WTC11 (cell line): Measurements from ENCODE around the gene ATP2B3.

ENCODE experiments used
- CREB1 ChIP-seq: sonication (generic); formaldehyde crosslinking; IDR thresholded peaks from 2 replicates; pipeline ENCODE4 v1.8.0; 2023; ENCODE audit warnings: mild to moderate bottlenecking, missing genetic modification reagents
- CTCF ChIP-seq: fragments of 200-600 bp; IDR thresholded peaks from 2 replicates; pipeline ENCODE4 v1.8.0; 2022; ENCODE audit warnings: antibody characterized with exemption
- E2F4 ChIP-seq: sonication (generic); formaldehyde crosslinking; IDR thresholded peaks from 2 replicates; pipeline ENCODE4 v1.8.1; 2022; ENCODE audit warnings: low read depth, mild to moderate bottlenecking, moderate library complexity, missing genetic modification reagents, borderline replicate concordance
- ESRRA ChIP-seq: sonication (generic); formaldehyde crosslinking; IDR thresholded peaks from 2 replicates; pipeline ENCODE4 v1.8.1; 2022; ENCODE audit warnings: mild to moderate bottlenecking, missing genetic modification reagents, borderline replicate concordance
- FOXK1 ChIP-seq: sonication (generic); formaldehyde crosslinking; IDR thresholded peaks from 2 replicates; pipeline ENCODE4 v1.8.0; 2022; ENCODE audit warnings: mild to moderate bottlenecking, moderate library complexity, missing genetic modification reagents
- NFE2L1 ChIP-seq: sonication (generic); formaldehyde crosslinking; IDR thresholded peaks from 2 replicates; pipeline ENCODE4 v1.8.1; 2023; ENCODE audit warnings: missing genetic modification reagents
- RELA ChIP-seq: sonication (generic); formaldehyde crosslinking; IDR thresholded peaks from 2 replicates; pipeline ENCODE4 v1.8.1; 2022; ENCODE audit warnings: missing genetic modification reagents, mild to moderate bottlenecking, borderline replicate concordance
- RORB ChIP-seq: fragments of 250-450 bp; sonication (Bioruptor Pico); IDR thresholded peaks from 2 replicates; pipeline ENCODE4 v1.9.0; 2021; ENCODE audit warnings: mild to moderate bottlenecking
- SP1 ChIP-seq: sonication (generic); formaldehyde crosslinking; conservative IDR thresholded peaks from 2 replicates; pipeline ENCODE4 v1.8.1; 2022; ENCODE audit warnings: missing genetic modification reagents
- ZNF232 ChIP-seq: sonication (generic); formaldehyde crosslinking; IDR thresholded peaks from 2 replicates; pipeline ENCODE4 v1.8.0; 2022; ENCODE audit warnings: mild to moderate bottlenecking, missing genetic modification reagents
- ZNF396 ChIP-seq: fragments of 250-450 bp; sonication (Bioruptor Pico); IDR thresholded peaks from 2 replicates; pipeline ENCODE4 v1.8.0; 2021; ENCODE audit warnings: mild to moderate bottlenecking, moderate library complexity, borderline replicate concordance
- ZNF512 ChIP-seq: sonication (generic); formaldehyde crosslinking; IDR thresholded peaks from 2 replicates; pipeline ENCODE4 v1.8.1; 2022; ENCODE audit warnings: missing genetic modification reagents, borderline replicate concordance
- TF ChIP-seq, protein P1 (sequence below): sonication (generic); formaldehyde crosslinking; IDR thresholded peaks from 2 replicates; pipeline ENCODE4 v1.8.1; 2022; ENCODE audit warnings: mild to moderate bottlenecking, missing genetic modification reagents, moderate library complexity, borderline replicate concordance

DNA sequence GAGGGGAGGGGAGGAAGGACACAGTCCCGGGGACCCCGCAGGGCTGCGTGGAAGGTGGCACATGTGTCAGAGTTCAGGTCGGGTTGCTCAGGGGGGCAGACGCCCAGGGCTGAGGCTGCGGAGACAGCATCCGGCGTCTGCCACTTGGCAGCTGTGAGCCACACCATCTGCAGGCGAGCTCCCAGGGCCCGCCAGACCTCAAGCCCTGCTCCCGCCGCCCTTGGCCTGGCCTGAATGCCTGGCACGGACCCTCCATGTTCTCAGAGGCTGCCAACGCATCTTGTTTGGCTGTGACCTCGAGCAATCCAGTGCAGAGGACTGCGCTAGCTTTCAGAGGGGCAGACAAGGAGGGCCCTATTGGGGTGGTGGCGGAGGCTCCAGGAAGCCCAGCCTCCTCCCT, 17.6 kb upstream of the ATP2B3 start:
- TF ChIP-seq FOXK1 (CRISPR knock-in tag) (no peak), CTCF (no peak), ZNF512 (CRISPR knock-in tag) (no peak), ESRRA (CRISPR knock-in tag) (no peak), E2F4 (CRISPR knock-in tag) (no peak), SP1 (CRISPR knock-in tag) (no peak), NFE2L1 (CRISPR knock-in tag) (no peak), ZNF396 (CRISPR knock-in tag) (no peak), RORB (CRISPR knock-in tag) (no peak), CREB1 (no peak), RELA (no peak), ZNF232 (CRISPR knock-in tag) (no peak)
- TF ChIP-seq, protein P1, sequence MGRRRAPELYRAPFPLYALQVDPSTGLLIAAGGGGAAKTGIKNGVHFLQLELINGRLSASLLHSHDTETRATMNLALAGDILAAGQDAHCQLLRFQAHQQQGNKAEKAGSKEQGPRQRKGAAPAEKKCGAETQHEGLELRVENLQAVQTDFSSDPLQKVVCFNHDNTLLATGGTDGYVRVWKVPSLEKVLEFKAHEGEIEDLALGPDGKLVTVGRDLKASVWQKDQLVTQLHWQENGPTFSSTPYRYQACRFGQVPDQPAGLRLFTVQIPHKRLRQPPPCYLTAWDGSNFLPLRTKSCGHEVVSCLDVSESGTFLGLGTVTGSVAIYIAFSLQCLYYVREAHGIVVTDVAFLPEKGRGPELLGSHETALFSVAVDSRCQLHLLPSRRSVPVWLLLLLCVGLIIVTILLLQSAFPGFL: no peak
